Activated effector memory CD4-positive, alpha-beta T cell treated with anti-CD3 and anti-CD28 coated beads, Interleukin-2, amount 50 U/mL, for 16 hours (primary cell): Measurements from ENCODE around the gene SRL.
"Not testable (repeated sequence)": the region's sequence is repeated elsewhere in the genome, so short reads cannot be mapped to it uniquely, and the experiment has no call there.

Experiments
- DNase-seq: peaks from one replicate; pipeline ENCODE4 v3.0.0-alpha.2; 2020

SRL gene

GRCh38 chr16:4257646-4258556, 16.0 kb upstream of the SRL start:
- no peak for DNase-seq

GRCh38 chr16:4253394-4254150, 11.7 kb upstream of the SRL start:
- peak; percentile 100 for DNase-seq

GRCh38 chr16:4253012-4253393, 11.1 kb upstream of the SRL start:
- DNase-seq = not testable (repeated sequence)

- DNase-seq = no peak
Measured at GRCh38 chr16:4249530-4250308, 7.8 kb upstream of the SRL start.

GRCh38 chr16:4247460-4247784, 5.5 kb upstream of the SRL start:
- DNase-seq = no peak

- no peak for DNase-seq
Measured at GRCh38 chr16:4246777-4247459, 5.0 kb upstream of the SRL start.

- DNase-seq = no peak
Measured at GRCh38 chr16:4245077-4245791, 3.4 kb upstream of the SRL start.

- no peak for DNase-seq
Measured at GRCh38 chr16:4244254-4245076, 2.6 kb upstream of the SRL start.

- DNase-seq = no peak
Measured at GRCh38 chr16:4241258-4241927, 487 bp downstream of the SRL start.

- no peak for DNase-seq
Measured at GRCh38 chr16:4240624-4241023, 1.3 kb downstream of the SRL start.

GRCh38 chr16:4239682-4240175, 2.2 kb downstream of the SRL start:
- no peak for DNase-seq

- DNase-seq = no peak
Measured at GRCh38 chr16:4239020-4239419, 2.9 kb downstream of the SRL start.

- DNase-seq = no peak
Measured at GRCh38 chr16:4233431-4233830, 8.4 kb downstream of the SRL start.

GRCh38 chr16:4232541-4233386, 9.1 kb downstream of the SRL start:
- DNase-seq = no peak

GRCh38 chr16:4231886-4232285, 10.0 kb downstream of the SRL start:
- DNase-seq = no peak

- no peak for DNase-seq
Measured at GRCh38 chr16:4231367-4231766, 10.5 kb downstream of the SRL start.

- no peak for DNase-seq
Measured at GRCh38 chr16:4227040-4227332, 14.9 kb downstream of the SRL start.

- DNase-seq = no peak
Measured at GRCh38 chr16:4226251-4227039, 15.4 kb downstream of the SRL start.

- DNase-seq = no peak
Measured at GRCh38 chr16:4225075-4225474, 16.8 kb downstream of the SRL start.
